ENCODE results near the gene TEK. TPM values are rescaled to one million over a fixed set of nuclear protein-coding genes. Genes with fewer than 3 reads are reported as not detected.

TEK gene
- total RNA-seq, 1 experiment from 2014 or later: not detected

DNA sequence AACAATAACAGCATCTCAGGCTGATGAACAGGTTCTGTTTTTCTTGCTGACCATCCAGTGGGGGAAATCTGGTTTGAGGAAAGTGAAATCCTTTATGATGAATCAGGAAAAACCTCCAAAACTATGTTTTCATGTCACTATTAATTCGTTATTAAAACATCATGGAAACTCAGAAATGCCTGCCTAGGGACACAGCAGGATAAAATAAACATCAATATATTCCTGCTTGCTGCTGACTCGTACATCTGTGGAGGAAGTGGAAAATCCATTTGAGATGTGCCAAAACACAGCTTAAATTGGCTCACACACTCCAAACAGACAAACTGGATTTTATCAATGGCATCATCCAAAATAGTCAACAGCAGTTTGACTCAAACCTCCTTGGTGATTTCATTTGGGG is 53.0 kb downstream of the TEK start:
- intact Hi-C loops (cut with micrococcal nuclease; ENCODE audit: unreplicated experiment): no loop called here
- BruUV-seq (replicated peaks): no TSS peak
- DNase-seq: no peak
- Histone ChIP-seq H3K4me2 (no peak overlapping the region), H4K20me1 (ENCODE audit: insufficient read depth) (no peaks in the 10 kb centered on the region), H3K27me3 (ENCODE audit: insufficient read depth, low read depth) (no peaks in the 10 kb centered on the region), H3K9me2 (ENCODE audit: insufficient read depth) (no peaks in the 10 kb centered on the region), H3K36me3 (ENCODE audit: low read depth) (no peaks in the 10 kb centered on the region), H3K9me3 (ENCODE audit: insufficient read depth, low read depth) (no peaks in the 10 kb centered on the region), H3K27ac (no peak overlapping the region), H3K79me2 (ENCODE audit: low read depth) (no peaks in the 10 kb centered on the region), H3F3A (ENCODE audit: insufficient read depth, low read depth) (no peaks in the 10 kb centered on the region), H3K4me1 (replicated peaks; ENCODE audit: insufficient read depth) (no peaks in the 10 kb centered on the region), H2AFZ (no peak overlapping the region), H3K4me3 (no peak overlapping the region)
- TF ChIP-seq, protein P1, sequence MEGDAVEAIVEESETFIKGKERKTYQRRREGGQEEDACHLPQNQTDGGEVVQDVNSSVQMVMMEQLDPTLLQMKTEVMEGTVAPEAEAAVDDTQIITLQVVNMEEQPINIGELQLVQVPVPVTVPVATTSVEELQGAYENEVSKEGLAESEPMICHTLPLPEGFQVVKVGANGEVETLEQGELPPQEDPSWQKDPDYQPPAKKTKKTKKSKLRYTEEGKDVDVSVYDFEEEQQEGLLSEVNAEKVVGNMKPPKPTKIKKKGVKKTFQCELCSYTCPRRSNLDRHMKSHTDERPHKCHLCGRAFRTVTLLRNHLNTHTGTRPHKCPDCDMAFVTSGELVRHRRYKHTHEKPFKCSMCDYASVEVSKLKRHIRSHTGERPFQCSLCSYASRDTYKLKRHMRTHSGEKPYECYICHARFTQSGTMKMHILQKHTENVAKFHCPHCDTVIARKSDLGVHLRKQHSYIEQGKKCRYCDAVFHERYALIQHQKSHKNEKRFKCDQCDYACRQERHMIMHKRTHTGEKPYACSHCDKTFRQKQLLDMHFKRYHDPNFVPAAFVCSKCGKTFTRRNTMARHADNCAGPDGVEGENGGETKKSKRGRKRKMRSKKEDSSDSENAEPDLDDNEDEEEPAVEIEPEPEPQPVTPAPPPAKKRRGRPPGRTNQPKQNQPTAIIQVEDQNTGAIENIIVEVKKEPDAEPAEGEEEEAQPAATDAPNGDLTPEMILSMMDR (conservative IDR thresholded peaks at IDR 0.05): no peak
- ChIA-PET POLR2A (ENCODE audit: unreplicated experiment) (no interaction called here), CTCF (no interaction called here)

DNA sequence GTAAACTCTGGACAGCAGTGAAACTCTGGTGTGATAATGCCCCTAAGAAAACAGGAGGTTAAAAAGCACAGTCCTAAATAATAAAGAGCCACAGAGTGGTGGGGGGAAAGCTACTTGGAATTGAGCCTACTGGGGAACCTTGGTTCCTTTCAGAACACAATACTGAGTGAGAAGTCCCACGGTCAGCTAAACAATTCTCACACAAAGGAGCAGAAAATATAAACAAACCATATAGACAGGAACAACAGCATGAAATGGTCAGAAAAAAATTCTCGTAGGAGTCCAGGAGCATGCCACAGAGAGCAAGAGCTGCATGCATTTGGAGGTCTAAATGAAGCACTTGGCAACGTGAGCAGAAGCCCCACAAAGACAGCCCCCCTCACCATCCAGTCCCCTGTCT is 56.0 kb downstream of the TEK start:
- Histone ChIP-seq H3K79me2 (ENCODE audit: low read depth) (no peaks in the 10 kb centered on the region), H4K20me1 (ENCODE audit: insufficient read depth) (no peaks in the 10 kb centered on the region), H2AFZ (0 out of 2 replicates have a peak overlapping the region, but pooled peaks have one; percentile 22), H3K27me3 (ENCODE audit: insufficient read depth, low read depth) (no peaks in the 10 kb centered on the region), H3K4me1 (replicated peaks; ENCODE audit: insufficient read depth) (no peaks in the 10 kb centered on the region), H3K9me3 (ENCODE audit: insufficient read depth, low read depth) (no peaks in the 10 kb centered on the region), H3K4me2 (no peak overlapping the region), H3F3A (ENCODE audit: insufficient read depth, low read depth) (no peaks in the 10 kb centered on the region), H3K9me2 (ENCODE audit: insufficient read depth) (no peaks in the 10 kb centered on the region), H3K36me3 (ENCODE audit: low read depth) (no peaks in the 10 kb centered on the region), H3K4me3 (no peak overlapping the region), H3K27ac (no peak overlapping the region)
- no peak for DNase-seq
- TF ChIP-seq, protein P1 (conservative IDR thresholded peaks at IDR 0.05): no peak
- no peak for TF ChIP-seq EZH2 (IDR thresholded peaks at IDR 0.05; ENCODE audit: low read depth)
- POLR2A ChIA-PET (ENCODE audit: unreplicated experiment): interaction anchor here (0.5 kb wide), 1 partner anchor 20 kb away, joined by 5 read pairs; no protein-coding TSS in a partner anchor
- CTCF ChIA-PET: no interaction called here
- intact Hi-C loops (cut with micrococcal nuclease; ENCODE audit: unreplicated experiment): no loop called here
- no TSS peak for BruUV-seq (replicated peaks)

DNA sequence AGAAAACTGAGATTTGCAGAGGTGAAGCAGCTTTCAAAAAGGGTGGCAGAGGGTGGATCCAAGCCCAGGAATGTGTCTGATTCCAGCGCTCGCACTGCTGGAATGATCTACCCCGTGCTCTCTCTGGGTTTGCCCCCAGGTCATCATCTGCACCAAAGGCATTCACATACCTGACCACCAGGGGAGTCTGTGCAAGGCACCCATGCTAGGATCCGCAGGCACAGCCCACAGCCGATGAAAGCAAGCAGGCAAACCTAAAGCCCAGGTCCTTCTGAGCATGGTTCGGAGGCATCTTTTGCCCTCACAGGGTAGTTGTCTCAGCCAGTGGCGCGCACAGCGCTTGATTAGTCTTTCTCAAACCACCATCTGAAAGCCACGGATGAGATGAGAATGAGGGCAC is 56.6 kb downstream of the TEK start:
- intact Hi-C loops (cut with micrococcal nuclease; ENCODE audit: unreplicated experiment): no loop called here
- ChIA-PET CTCF (no interaction called here), POLR2A (ENCODE audit: unreplicated experiment) (no interaction called here)
- Histone ChIP-seq H3K79me2 (ENCODE audit: low read depth) (no peaks in the 10 kb centered on the region), H3K9me3 (ENCODE audit: insufficient read depth, low read depth) (no peaks in the 10 kb centered on the region), H2AFZ (no peak overlapping the region), H3K36me3 (ENCODE audit: low read depth) (no peaks in the 10 kb centered on the region), H3K4me2 (no peak overlapping the region), H4K20me1 (ENCODE audit: insufficient read depth) (no peaks in the 10 kb centered on the region), H3K27me3 (ENCODE audit: insufficient read depth, low read depth) (no peaks in the 10 kb centered on the region), H3K4me3 (no peak overlapping the region), H3F3A (ENCODE audit: insufficient read depth, low read depth) (no peaks in the 10 kb centered on the region), H3K9me2 (ENCODE audit: insufficient read depth) (no peaks in the 10 kb centered on the region), H3K4me1 (replicated peaks; ENCODE audit: insufficient read depth) (no peaks in the 10 kb centered on the region), H3K27ac (no peak overlapping the region)
- no peak for TF ChIP-seq EZH2 (IDR thresholded peaks at IDR 0.05; ENCODE audit: low read depth)
- TF ChIP-seq, protein P1 (conservative IDR thresholded peaks at IDR 0.05): no peak
- no TSS peak for BruUV-seq (replicated peaks)
- no peak for DNase-seq

Measured in PC-9 (cell line).